Astrocyte (in vitro differentiated cells and primary cell): ENCODE measurements around the gene SH3RF1.

Experiments used
- CTCF ChIP-seq: IDR thresholded peaks from 2 replicates; pipeline ENCODE4 v1.5.1; 2011; ENCODE audit warnings: low read depth, mild to moderate bottlenecking, inconsistent platforms, low read length, moderate library complexity; ENCODE audit not compliant: insufficient read depth
- EZH2 ChIP-seq: IDR thresholded peaks from 2 replicates; pipeline ENCODE4 v1.6.1; 2012; ENCODE audit warnings: mild to moderate bottlenecking, low read length, inconsistent platforms; ENCODE audit not compliant: insufficient read depth

DNA sequence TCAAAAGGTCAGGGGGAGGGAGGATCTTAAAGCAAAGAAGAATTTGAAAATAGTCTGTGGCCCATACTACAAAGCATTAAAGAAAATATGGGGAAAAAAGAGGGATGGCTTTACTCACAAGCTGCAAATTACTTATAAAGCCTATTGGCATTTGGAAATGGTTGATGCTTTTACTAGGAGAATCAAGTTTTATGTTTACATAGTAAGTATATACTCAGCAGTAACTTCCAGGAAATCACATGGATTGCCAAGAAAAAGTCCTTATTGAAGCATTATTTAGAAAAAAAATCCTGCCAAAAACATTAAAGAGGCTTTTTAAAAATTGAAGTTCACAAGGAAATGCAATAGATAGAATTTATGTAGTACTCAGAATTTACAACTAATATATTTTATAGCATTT, 8.4 kb upstream of the SH3RF1 start:
- TF ChIP-seq CTCF: no peak
- TF ChIP-seq EZH2: no peak
